ENCODE results near the gene PTPRJ. TPM values are rescaled to one million over a fixed set of nuclear protein-coding genes. Genes with fewer than 3 reads are reported as not detected.

Gene PTPRJ
- total and polyA plus RNA-seq, 2 donors (not counting 1 experiment from before 2014, with no cell fraction given) = 11.2 to 20.0 TPM

GRCh38 chr11:48101044-48101733, 120.8 kb downstream of the PTPRJ start:
- ChIA-PET CTCF (interaction anchor here (0.9 to 1.1 kb wide), 3 partner anchors 83 to 237 kb away, joined by 3 to 5 read pairs (median 4); no protein-coding TSS in a partner anchor), POLR2A (interaction anchor here (0.7 kb wide), 1 partner anchor 333 kb away, joined by 3 read pairs; no protein-coding TSS in a partner anchor)
- Histone ChIP-seq H3K4me1 (ENCODE audit: control insufficient read depth in 2 of 2, insufficient read depth in 2 of 2, low read length in 2 of 2) (peaks cover 29 to 47% of the 10 kb centered on the region in 2 donors), H3K27ac (ENCODE audit: low read length in 2 of 2) (no peak overlapping the region), H3K4me2 (replicated peaks; ENCODE audit: low read depth, low read length, poor library complexity, severe bottlenecking) (no peak overlapping the region), H3K36me3 (replicated peaks in 1 of 2; ENCODE audit: control extremely low read depth in 1 of 2, control insufficient read depth in 1 of 2, extremely low read depth in 1 of 2, insufficient read depth in 2 of 2, low read length in 1 of 2) (peaks cover 0 to 2% of the 10 kb centered on the region in 2 experiments), H3K79me2 (ENCODE audit: control insufficient read depth, insufficient read depth, low read length) (peaks cover 95% of the 10 kb centered on the region), H3K9me3 (ENCODE audit: control extremely low read depth in 1 of 3, control insufficient read depth in 2 of 3, insufficient read depth in 1 of 3, low read length in 2 of 3) (no peaks in the 10 kb centered on the region), H4K20me1 (ENCODE audit: control insufficient read depth, insufficient read depth, low read length, poor library complexity, severe bottlenecking) (peaks cover 7% of the 10 kb centered on the region), H3K9ac (ENCODE audit: low read length) (no peak overlapping the region), H3K4me3 (ENCODE audit: control extremely low read depth in 1 of 5, extremely low read depth in 1 of 5, insufficient read depth in 1 of 5, low read depth in 2 of 5, low read length in 4 of 5) (no peak overlapping the region), H2AFZ (ENCODE audit: insufficient read depth, low read depth, low read length, poor library complexity, severe bottlenecking) (no peak overlapping the region), H3K27me3 (replicated peaks in 1 of 4; ENCODE audit: control extremely low read depth in 1 of 4, control insufficient read depth in 3 of 4, insufficient read depth in 4 of 4, low read length in 3 of 4) (no peaks in the 10 kb centered on the region)
- H3K4me1 Mint-ChIP-seq = peaks cover 56% of the 10 kb centered on the region
- intact Hi-C loops (cut with micrococcal nuclease) = loop anchor here (10.0 kb wide), 1 partner anchor 46 kb away; no protein-coding TSS in a partner anchor
- TF ChIP-seq CTCF (IDR thresholded peaks at IDR 0.05) = no peak
- no peak for TF ChIP-seq EZH2 (IDR thresholded peaks at IDR 0.05; ENCODE audit: borderline replicate concordance, insufficient read depth, low read depth, low read length, poor library complexity, severe bottlenecking)
- no peaks in the 10 kb centered on the region for H3K9me3 Mint-ChIP-seq (ENCODE audit: insufficient read depth)
- DNase-seq (no peak), ATAC-seq (ENCODE audit: low read depth) (no peak)
- H3K27me3 Mint-ChIP-seq = no peaks in the 10 kb centered on the region
- peak overlapping the region; percentile 26 for H3K27ac Mint-ChIP-seq
- 91% methylated on average over 11 of the region's 11 CpGs for WGBS (ENCODE audit: insufficient coverage)
- no peak overlapping the region for H3K4me3 Mint-ChIP-seq

- Histone ChIP-seq H3K4me2 (replicated peaks; ENCODE audit: low read depth, low read length, poor library complexity, severe bottlenecking) (no peak overlapping the region), H3K79me2 (ENCODE audit: control insufficient read depth, insufficient read depth, low read length) (peaks cover 87% of the 10 kb centered on the region), H3K4me1 (ENCODE audit: control insufficient read depth in 2 of 2, insufficient read depth in 2 of 2, low read length in 2 of 2) (peaks cover 35 to 55% of the 10 kb centered on the region in 2 donors), H4K20me1 (ENCODE audit: control insufficient read depth, insufficient read depth, low read length, poor library complexity, severe bottlenecking) (peaks cover 7% of the 10 kb centered on the region), H3K4me3 (ENCODE audit: control extremely low read depth in 1 of 5, extremely low read depth in 1 of 5, insufficient read depth in 1 of 5, low read depth in 2 of 5, low read length in 4 of 5) (no peak overlapping the region), H3K9ac (ENCODE audit: low read length) (no peak overlapping the region), H2AFZ (ENCODE audit: insufficient read depth, low read depth, low read length, poor library complexity, severe bottlenecking) (no peak overlapping the region), H3K27me3 (replicated peaks in 1 of 4; ENCODE audit: control extremely low read depth in 1 of 4, control insufficient read depth in 3 of 4, insufficient read depth in 4 of 4, low read length in 3 of 4) (no peaks in the 10 kb centered on the region), H3K27ac (ENCODE audit: low read length in 2 of 2) (no peak overlapping the region), H3K9me3 (ENCODE audit: control extremely low read depth in 1 of 3, control insufficient read depth in 2 of 3, insufficient read depth in 1 of 3, low read length in 2 of 3) (no peaks in the 10 kb centered on the region), H3K36me3 (replicated peaks in 1 of 2; ENCODE audit: control extremely low read depth in 1 of 2, control insufficient read depth in 1 of 2, extremely low read depth in 1 of 2, insufficient read depth in 2 of 2, low read length in 1 of 2) (peaks cover 0 to 2% of the 10 kb centered on the region in 2 experiments)
- TF ChIP-seq CTCF (IDR thresholded peaks at IDR 0.05) (no peak), EZH2 (IDR thresholded peaks at IDR 0.05; ENCODE audit: borderline replicate concordance, insufficient read depth, low read depth, low read length, poor library complexity, severe bottlenecking) (no peak)
- no peaks in the 10 kb centered on the region for H3K9me3 Mint-ChIP-seq (ENCODE audit: insufficient read depth)
- H3K4me1 Mint-ChIP-seq = peaks cover 59% of the 10 kb centered on the region
- 95% methylated on average over 6 of the region's 6 CpGs for WGBS (ENCODE audit: insufficient coverage)
- no peak overlapping the region for H3K4me3 Mint-ChIP-seq
- CTCF ChIA-PET = no interaction called here
- POLR2A ChIA-PET = no interaction called here
- intact Hi-C loops (cut with micrococcal nuclease) = loop anchor here (10.0 kb wide), 1 partner anchor 47 kb away; no protein-coding TSS in a partner anchor
- DNase-seq (no peak), ATAC-seq (ENCODE audit: low read depth) (no peak)
- peak overlapping the region; percentile 2 for H3K27ac Mint-ChIP-seq
- H3K27me3 Mint-ChIP-seq = no peaks in the 10 kb centered on the region
These were observed 121.6 kb downstream of the PTPRJ start for GRCh38 chr11:48101958-48102357.
